HL-60 (cell line): ENCODE data around the gene UXT.
"Not testable (repeated sequence)": the region's sequence is repeated elsewhere in the genome, so short reads cannot be mapped to it uniquely, and the experiment has no call there.

Source experiments
- POLR2AphosphoS5 ChIP-seq: IDR thresholded peaks from 2 replicates; pipeline ENCODE4 v1.6.1; 2012; ENCODE audit warnings: low read depth
- TF ChIP-seq, protein P1 (sequence below): IDR thresholded peaks from one replicate; pipeline ENCODE4 v1.5.1; 2011; ENCODE audit warnings: low read length, control low read depth, inconsistent platforms; ENCODE audit not compliant: insufficient read depth
- TF ChIP-seq, protein P2 (sequence below): IDR thresholded peaks from 2 replicates; pipeline ENCODE4 v1.6.1; 2012; ENCODE audit warnings: low read depth; ENCODE audit not compliant: insufficient replicate concordance

GRCh38 chrX:47665797-47666196 is 6.8 kb upstream of the UXT start:
- not testable (repeated sequence) for TF ChIP-seq POLR2AphosphoS5
- TF ChIP-seq, protein P1, sequence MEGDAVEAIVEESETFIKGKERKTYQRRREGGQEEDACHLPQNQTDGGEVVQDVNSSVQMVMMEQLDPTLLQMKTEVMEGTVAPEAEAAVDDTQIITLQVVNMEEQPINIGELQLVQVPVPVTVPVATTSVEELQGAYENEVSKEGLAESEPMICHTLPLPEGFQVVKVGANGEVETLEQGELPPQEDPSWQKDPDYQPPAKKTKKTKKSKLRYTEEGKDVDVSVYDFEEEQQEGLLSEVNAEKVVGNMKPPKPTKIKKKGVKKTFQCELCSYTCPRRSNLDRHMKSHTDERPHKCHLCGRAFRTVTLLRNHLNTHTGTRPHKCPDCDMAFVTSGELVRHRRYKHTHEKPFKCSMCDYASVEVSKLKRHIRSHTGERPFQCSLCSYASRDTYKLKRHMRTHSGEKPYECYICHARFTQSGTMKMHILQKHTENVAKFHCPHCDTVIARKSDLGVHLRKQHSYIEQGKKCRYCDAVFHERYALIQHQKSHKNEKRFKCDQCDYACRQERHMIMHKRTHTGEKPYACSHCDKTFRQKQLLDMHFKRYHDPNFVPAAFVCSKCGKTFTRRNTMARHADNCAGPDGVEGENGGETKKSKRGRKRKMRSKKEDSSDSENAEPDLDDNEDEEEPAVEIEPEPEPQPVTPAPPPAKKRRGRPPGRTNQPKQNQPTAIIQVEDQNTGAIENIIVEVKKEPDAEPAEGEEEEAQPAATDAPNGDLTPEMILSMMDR: not testable (repeated sequence)
- TF ChIP-seq, protein P2, sequence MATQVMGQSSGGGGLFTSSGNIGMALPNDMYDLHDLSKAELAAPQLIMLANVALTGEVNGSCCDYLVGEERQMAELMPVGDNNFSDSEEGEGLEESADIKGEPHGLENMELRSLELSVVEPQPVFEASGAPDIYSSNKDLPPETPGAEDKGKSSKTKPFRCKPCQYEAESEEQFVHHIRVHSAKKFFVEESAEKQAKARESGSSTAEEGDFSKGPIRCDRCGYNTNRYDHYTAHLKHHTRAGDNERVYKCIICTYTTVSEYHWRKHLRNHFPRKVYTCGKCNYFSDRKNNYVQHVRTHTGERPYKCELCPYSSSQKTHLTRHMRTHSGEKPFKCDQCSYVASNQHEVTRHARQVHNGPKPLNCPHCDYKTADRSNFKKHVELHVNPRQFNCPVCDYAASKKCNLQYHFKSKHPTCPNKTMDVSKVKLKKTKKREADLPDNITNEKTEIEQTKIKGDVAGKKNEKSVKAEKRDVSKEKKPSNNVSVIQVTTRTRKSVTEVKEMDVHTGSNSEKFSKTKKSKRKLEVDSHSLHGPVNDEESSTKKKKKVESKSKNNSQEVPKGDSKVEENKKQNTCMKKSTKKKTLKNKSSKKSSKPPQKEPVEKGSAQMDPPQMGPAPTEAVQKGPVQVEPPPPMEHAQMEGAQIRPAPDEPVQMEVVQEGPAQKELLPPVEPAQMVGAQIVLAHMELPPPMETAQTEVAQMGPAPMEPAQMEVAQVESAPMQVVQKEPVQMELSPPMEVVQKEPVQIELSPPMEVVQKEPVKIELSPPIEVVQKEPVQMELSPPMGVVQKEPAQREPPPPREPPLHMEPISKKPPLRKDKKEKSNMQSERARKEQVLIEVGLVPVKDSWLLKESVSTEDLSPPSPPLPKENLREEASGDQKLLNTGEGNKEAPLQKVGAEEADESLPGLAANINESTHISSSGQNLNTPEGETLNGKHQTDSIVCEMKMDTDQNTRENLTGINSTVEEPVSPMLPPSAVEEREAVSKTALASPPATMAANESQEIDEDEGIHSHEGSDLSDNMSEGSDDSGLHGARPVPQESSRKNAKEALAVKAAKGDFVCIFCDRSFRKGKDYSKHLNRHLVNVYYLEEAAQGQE: not testable (repeated sequence)
